ENCODE measurements around the gene EDNRB. TPM values are rescaled to one million over a fixed set of nuclear protein-coding genes. Genes with fewer than 3 reads are reported as not detected.

EDNRB gene
- total and polyA plus RNA-seq, 2 of the 8 experiments (the other 6 are each of a cell fraction or from before 2014, with no cell fraction given) = 15.8 to 73.2 TPM

DNA sequence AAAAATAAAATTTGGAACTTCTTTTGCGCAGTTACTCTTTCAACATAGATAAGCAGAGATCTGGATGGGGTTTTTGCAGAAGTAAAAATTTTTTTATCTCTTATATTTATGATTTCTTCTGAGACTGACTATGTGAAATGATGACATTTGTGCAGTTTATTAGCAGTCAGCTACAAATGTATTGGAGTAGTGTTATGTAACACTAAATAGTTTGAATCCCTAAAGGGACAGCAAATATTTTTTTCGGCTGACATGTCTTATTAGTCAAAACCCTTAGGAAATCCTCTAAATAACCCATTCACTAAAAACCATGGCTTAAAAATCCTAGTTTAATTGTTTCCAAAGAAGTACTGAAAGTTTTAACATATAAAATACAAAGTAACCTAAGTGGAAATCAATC is 48.0 kb upstream of the EDNRB start:
- Histone ChIP-seq H2BK15ac (ENCODE audit: low read length) (no peak overlapping the region), H3K27me3 (replicated peaks in 1 of 4; ENCODE audit: control insufficient read depth in 3 of 4, extremely low read depth in 1 of 4, insufficient read depth in 3 of 4, low read length in 3 of 4) (no peaks in the 10 kb centered on the region), H4K5ac (ENCODE audit: insufficient read length, low read depth, low read length) (no peak overlapping the region), H2AFZ (ENCODE audit: low read length) (no peak overlapping the region), H3K14ac (ENCODE audit: insufficient read length) (no peak overlapping the region), H2AK5ac (ENCODE audit: low read depth, low read length) (no peak overlapping the region), H4K8ac (ENCODE audit: extremely low read depth, insufficient read depth, low read length) (no peak overlapping the region), H3K4me2 (ENCODE audit: insufficient read depth in 1 of 2, low read depth in 2 of 2, low read length in 2 of 2) (no peak overlapping the region), H2BK20ac (ENCODE audit: low read length) (no peak overlapping the region), H2BK5ac (ENCODE audit: low read depth, low read length) (no peak overlapping the region), H3K79me2 (ENCODE audit: control insufficient read depth in 1 of 2, insufficient read depth in 2 of 2, low read length in 2 of 2) (no peaks in the 10 kb centered on the region), H3K23ac (ENCODE audit: insufficient read length) (no peak overlapping the region), H3K23me2 (ENCODE audit: low read depth, low read length) (no peaks in the 10 kb centered on the region), H4K20me1 (replicated peaks in 1 of 2; ENCODE audit: control insufficient read depth in 1 of 2, insufficient read depth in 2 of 2, low read length in 2 of 2) (no peaks in the 10 kb centered on the region), H4K91ac (replicated peaks; ENCODE audit: insufficient read length, low read length) (no peak overlapping the region), H3K56ac (replicated peaks; ENCODE audit: insufficient read length, low read depth, low read length) (no peak overlapping the region), H3K4ac (replicated peaks; ENCODE audit: insufficient read length, low read depth, low read length) (no peak overlapping the region), H3K9ac (replicated peaks in 1 of 4; ENCODE audit: extremely low read depth in 1 of 4, low read depth in 3 of 4, low read length in 3 of 4) (no peak overlapping the region), H2BK12ac (ENCODE audit: low read depth, low read length) (no peak overlapping the region), H3K4me3 (ENCODE audit: extremely low read depth in 1 of 4, insufficient read depth in 2 of 4, low read depth in 3 of 4, low read length in 4 of 4) (no peak overlapping the region), H3K9me3 (ENCODE audit: insufficient read depth in 2 of 2, low read depth in 1 of 2, low read length in 1 of 2) (peaks cover 3 to 5% of the 10 kb centered on the region in 2 experiments; a peak in 2 of 4 replicates), H3K79me1 (ENCODE audit: low read depth, low read length) (no peaks in the 10 kb centered on the region), H3K4me1 (replicated peaks in 1 of 4; ENCODE audit: control insufficient read depth in 3 of 4, insufficient read depth in 4 of 4, low read length in 3 of 4) (no peaks in the 10 kb centered on the region), H2BK120ac (replicated peaks; ENCODE audit: low read depth, low read length) (no peak overlapping the region), H3K27ac (ENCODE audit: low read depth, low read length) (no peak overlapping the region), H3K18ac (ENCODE audit: extremely low read depth, low read length) (no peak overlapping the region), H3K36me3 (ENCODE audit: control insufficient read depth in 2 of 4, insufficient read depth in 4 of 4, low read length in 3 of 4) (no peaks in the 10 kb centered on the region)
- no peak for DNase-seq (ENCODE audit: low read depth in 1 of 2, low spot score in 2 of 2)
- whole genome bisulfite sequencing, 2 experiments (ENCODE audit: extremely low coverage in 1 of 2, insufficient coverage in 1 of 2, insufficient read length in 1 of 2, insufficient replicate concordance in 2 of 2, low coverage in 1 of 2, low lambda C conversion rate in 2 of 2, missing lambda C conversion rate in 1 of 2) = 88% methylated on average over 2 of the region's 2 CpGs; no CpG with 5 or more reads in 1 of the 2 experiments
- CTCF ChIA-PET (ENCODE audit: partially characterized antibody) = no interaction called here
- TF ChIP-seq, protein P1, sequence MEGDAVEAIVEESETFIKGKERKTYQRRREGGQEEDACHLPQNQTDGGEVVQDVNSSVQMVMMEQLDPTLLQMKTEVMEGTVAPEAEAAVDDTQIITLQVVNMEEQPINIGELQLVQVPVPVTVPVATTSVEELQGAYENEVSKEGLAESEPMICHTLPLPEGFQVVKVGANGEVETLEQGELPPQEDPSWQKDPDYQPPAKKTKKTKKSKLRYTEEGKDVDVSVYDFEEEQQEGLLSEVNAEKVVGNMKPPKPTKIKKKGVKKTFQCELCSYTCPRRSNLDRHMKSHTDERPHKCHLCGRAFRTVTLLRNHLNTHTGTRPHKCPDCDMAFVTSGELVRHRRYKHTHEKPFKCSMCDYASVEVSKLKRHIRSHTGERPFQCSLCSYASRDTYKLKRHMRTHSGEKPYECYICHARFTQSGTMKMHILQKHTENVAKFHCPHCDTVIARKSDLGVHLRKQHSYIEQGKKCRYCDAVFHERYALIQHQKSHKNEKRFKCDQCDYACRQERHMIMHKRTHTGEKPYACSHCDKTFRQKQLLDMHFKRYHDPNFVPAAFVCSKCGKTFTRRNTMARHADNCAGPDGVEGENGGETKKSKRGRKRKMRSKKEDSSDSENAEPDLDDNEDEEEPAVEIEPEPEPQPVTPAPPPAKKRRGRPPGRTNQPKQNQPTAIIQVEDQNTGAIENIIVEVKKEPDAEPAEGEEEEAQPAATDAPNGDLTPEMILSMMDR (IDR thresholded peaks at IDR 0.05; ENCODE audit: control extremely low read depth in 1 of 3, insufficient read depth in 1 of 3, low read depth in 1 of 3, low read length in 3 of 3) = no peak
- TF ChIP-seq HDAC2 (IDR thresholded peaks at IDR 0.05; ENCODE audit: borderline replicate concordance in 1 of 2, low read depth in 2 of 2, low read length in 2 of 2) = no peak
- TF ChIP-seq TAF7 (optimal IDR thresholded peaks at IDR 0.05; ENCODE audit: borderline replicate concordance, low read depth, low read length) = no peak
- TF ChIP-seq TAF1 (IDR thresholded peaks at IDR 0.05; ENCODE audit: low read depth, low read length) = no peak
- no peak for TF ChIP-seq CBX8 (IDR thresholded peaks at IDR 0.05; ENCODE audit: borderline replicate concordance, low read depth, low read length)
- TF ChIP-seq, protein P2, sequence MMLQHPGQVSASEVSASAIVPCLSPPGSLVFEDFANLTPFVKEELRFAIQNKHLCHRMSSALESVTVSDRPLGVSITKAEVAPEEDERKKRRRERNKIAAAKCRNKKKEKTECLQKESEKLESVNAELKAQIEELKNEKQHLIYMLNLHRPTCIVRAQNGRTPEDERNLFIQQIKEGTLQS (IDR thresholded peaks at IDR 0.05; ENCODE audit: insufficient read depth, low read depth, low read length) = no peak
- no peak for TF ChIP-seq GABPA (IDR thresholded peaks at IDR 0.05; ENCODE audit: borderline replicate concordance, insufficient read depth, low read length)
- TF ChIP-seq SP1 (IDR thresholded peaks at IDR 0.05; ENCODE audit: low read depth, low read length) = no peak
- no peak for FAIRE-seq
- POLR2A ChIA-PET (ENCODE audit: partially characterized antibody) = no interaction called here

Data from H1 (cell line).